ENCODE results near the gene PRPS1L1. TPM values are rescaled to one million over a fixed set of nuclear protein-coding genes. Genes with fewer than 3 reads are reported as not detected.

The PRPS1L1 gene
- total RNA-seq, 2 donors from 2014 or later, result not detected

DNA sequence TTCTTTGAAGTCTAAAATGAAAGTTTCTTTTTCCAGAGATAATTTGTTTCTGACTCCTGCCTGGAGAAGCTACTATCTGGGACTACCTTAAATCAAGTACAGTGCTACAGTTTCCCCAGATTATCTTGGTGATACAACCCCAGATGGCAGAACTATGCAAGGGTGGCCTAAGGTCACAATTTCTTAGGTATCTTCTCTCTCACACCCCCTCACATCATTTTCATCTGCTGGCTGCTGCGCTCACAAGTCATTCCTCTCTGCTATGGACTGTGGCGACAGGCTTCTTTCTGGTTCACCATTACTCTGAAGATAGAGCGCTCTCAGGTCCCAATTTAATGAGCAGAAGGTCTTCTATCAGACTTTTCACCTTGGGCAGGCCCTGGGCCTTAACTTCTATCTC, 9.1 kb upstream of the PRPS1L1 start:
- Histone ChIP-seq H3K36me3 (no peaks in the 10 kb centered on the region), H3K9me3 (no peaks in the 10 kb centered on the region), H3K27me3 (replicated peaks; ENCODE audit: insufficient read depth) (no peaks in the 10 kb centered on the region), H3K4me3 (no peak overlapping the region), H3K4me1 (ENCODE audit: control insufficient read depth in 1 of 2, low read depth in 2 of 2) (no peaks in the 10 kb centered on the region), H3K27ac (no peak overlapping the region)
- DNase-seq (ENCODE audit: low spot score) (no peak), ATAC-seq (ENCODE audit: insufficient number of reproducible peaks, low FRiP score, low read depth) (no peak)
- TF ChIP-seq, protein P1, sequence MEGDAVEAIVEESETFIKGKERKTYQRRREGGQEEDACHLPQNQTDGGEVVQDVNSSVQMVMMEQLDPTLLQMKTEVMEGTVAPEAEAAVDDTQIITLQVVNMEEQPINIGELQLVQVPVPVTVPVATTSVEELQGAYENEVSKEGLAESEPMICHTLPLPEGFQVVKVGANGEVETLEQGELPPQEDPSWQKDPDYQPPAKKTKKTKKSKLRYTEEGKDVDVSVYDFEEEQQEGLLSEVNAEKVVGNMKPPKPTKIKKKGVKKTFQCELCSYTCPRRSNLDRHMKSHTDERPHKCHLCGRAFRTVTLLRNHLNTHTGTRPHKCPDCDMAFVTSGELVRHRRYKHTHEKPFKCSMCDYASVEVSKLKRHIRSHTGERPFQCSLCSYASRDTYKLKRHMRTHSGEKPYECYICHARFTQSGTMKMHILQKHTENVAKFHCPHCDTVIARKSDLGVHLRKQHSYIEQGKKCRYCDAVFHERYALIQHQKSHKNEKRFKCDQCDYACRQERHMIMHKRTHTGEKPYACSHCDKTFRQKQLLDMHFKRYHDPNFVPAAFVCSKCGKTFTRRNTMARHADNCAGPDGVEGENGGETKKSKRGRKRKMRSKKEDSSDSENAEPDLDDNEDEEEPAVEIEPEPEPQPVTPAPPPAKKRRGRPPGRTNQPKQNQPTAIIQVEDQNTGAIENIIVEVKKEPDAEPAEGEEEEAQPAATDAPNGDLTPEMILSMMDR (IDR thresholded peaks at IDR 0.05), result no peak

DNA sequence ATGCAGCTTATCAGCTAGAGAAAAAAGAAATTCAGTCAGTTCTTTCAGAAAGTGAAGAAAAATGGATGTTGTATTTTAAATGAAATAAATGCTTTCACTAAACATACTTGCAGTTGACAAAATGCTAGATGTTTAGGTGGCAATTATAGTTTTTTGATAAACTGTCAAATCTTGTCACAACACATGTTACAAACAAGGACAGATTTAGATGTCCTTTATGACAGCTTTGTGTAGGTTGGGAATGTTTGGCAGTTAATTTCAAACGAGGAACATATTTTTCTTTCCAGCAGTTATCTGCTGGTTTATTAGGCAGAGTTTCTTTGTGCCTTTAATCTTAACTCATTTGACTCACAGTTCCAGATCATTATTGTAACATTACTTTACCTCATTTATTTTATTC, 3.1 kb upstream of the PRPS1L1 start:
- no peak for ATAC-seq (ENCODE audit: insufficient number of reproducible peaks, low FRiP score, low read depth)
- no peaks in the 10 kb centered on the region for H3K4me1 ChIP-seq (ENCODE audit: control insufficient read depth in 1 of 2, low read depth in 2 of 2)
- no peaks in the 10 kb centered on the region for H3K9me3 ChIP-seq
- H3K27me3 ChIP-seq (replicated peaks; ENCODE audit: insufficient read depth), result no peaks in the 10 kb centered on the region
- DNase-seq (ENCODE audit: low spot score), result no peak
- H3K4me3 ChIP-seq, result no peak overlapping the region
- TF ChIP-seq, protein P1 (IDR thresholded peaks at IDR 0.05), result no peak
- no peak overlapping the region for H3K27ac ChIP-seq
- H3K36me3 ChIP-seq, result no peaks in the 10 kb centered on the region

DNA sequence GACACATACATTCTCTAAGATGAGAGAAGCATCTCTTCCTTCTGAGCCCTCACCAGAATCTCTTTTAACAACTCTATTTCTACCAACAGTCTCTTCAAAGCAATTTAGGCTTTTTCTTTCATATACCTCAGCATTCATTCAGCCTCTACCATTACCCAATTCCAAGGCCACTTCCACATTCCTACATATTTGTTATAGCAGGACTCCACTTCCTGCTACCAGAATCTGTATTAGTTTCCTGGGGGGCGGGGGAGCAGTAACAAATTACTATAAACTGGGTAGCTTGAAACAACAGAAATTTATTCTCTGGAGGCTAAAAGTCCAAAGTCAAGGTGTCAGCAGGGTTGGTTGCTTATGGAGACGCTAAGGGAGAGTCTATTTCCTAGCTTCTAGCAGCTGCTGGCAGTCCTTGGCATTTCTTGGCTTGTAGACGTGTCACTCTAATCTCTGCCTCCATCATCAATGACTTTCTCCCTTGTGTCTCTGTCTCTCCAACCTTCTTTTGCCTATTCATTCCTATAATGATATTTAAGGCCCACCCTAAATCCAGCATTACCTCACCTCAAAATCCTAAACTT, 7.4 kb downstream of the PRPS1L1 start:
- H3K27ac ChIP-seq, result peak overlapping the region in 1 of 2 donors; percentile 7
- no peak overlapping the region for H3K4me3 ChIP-seq
- no peaks in the 10 kb centered on the region for H3K27me3 ChIP-seq (replicated peaks; ENCODE audit: insufficient read depth)
- no peaks in the 10 kb centered on the region for H3K9me3 ChIP-seq
- H3K36me3 ChIP-seq, result no peaks in the 10 kb centered on the region
- TF ChIP-seq, protein P1 (IDR thresholded peaks at IDR 0.05), result no peak
- DNase-seq (ENCODE audit: low spot score), result no peak
- H3K4me1 ChIP-seq (ENCODE audit: control insufficient read depth in 1 of 2, low read depth in 2 of 2), result peaks cover 0 to 4% of the 10 kb centered on the region in 2 donors
- no peak for ATAC-seq (ENCODE audit: insufficient number of reproducible peaks, low FRiP score, low read depth)

DNA sequence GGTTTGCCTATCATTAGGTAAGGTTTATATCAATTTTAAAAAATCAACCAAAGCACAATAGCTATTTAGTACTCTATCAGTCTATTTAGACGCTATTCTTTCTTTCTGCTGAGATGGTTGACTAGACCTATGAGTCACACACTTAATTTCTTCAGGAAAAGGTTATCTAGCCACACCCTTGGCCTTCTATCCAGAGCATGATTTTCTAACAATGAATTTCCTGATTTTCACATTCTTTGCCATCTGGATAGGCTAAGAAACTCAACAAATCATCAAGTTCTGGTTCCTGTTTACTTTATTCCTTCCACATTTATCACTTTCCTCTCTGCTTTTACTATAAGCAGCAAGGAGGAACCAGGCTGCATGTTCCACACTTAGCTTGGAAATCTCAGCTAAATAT, 8.1 kb downstream of the PRPS1L1 start:
- TF ChIP-seq, protein P1 (IDR thresholded peaks at IDR 0.05), result no peak
- no peaks in the 10 kb centered on the region for H3K9me3 ChIP-seq
- H3K27me3 ChIP-seq (replicated peaks; ENCODE audit: insufficient read depth), result no peaks in the 10 kb centered on the region
- H3K4me1 ChIP-seq (ENCODE audit: control insufficient read depth in 1 of 2, low read depth in 2 of 2), result peaks cover 0 to 4% of the 10 kb centered on the region in 2 donors
- no peaks in the 10 kb centered on the region for H3K36me3 ChIP-seq
- H3K27ac ChIP-seq, result peak overlapping the region in 1 of 2 donors; percentile 7
- DNase-seq (ENCODE audit: low spot score), result no peak
- ATAC-seq (ENCODE audit: insufficient number of reproducible peaks, low FRiP score, low read depth), result no peak
- H3K4me3 ChIP-seq, result no peak overlapping the region

DNA sequence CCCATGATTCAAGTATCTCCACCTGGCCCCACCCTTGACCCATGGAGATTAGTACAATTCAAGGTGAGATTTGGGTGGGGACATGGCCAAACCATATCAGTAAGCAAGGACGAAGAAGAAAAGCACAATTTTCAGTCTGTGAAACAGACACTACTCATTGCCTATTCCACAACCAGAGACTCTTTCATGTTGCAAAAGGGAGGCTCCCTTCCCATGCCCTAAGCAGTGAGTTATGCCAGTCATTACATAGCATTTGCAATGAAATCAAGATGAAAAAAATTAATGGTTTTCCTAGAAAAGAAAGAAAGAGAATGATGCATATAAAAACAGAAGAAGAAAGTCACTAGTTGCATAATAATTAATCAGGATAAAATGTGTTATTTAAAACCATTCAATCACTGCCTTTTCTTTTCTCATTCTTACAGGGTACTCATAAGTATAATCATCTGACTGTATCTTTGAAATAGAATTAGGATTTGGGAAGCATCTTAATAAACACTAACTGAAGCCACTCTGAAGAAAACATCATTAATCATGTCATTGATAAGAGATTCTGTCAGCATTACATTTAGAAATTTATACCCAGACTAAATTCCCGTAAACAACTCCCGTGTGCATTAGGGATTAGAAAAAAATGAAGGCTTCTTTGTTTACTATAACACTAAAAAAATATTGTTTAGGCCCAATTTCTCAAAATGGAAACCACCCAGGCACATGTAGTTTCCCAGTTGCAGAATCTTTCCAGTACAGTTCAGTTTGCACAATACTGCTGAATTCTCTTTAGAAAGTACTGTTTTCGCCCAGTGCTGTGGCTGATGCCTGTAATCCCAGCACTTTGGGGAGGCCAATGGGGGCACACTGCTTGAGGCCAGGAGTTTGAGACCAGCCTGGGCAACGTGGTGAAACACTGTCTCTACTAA, 9.1 kb downstream of the PRPS1L1 start:
- H3K4me1 ChIP-seq (ENCODE audit: control insufficient read depth in 1 of 2, low read depth in 2 of 2), result peaks cover 0 to 4% of the 10 kb centered on the region in 2 donors
- H3K27ac ChIP-seq, result no peak overlapping the region
- no peak overlapping the region for H3K4me3 ChIP-seq
- TF ChIP-seq, protein P1 (IDR thresholded peaks at IDR 0.05), result no peak
- no peak for ATAC-seq (ENCODE audit: insufficient number of reproducible peaks, low FRiP score, low read depth)
- DNase-seq (ENCODE audit: low spot score), result no peak
- no peaks in the 10 kb centered on the region for H3K36me3 ChIP-seq
- H3K9me3 ChIP-seq, result no peaks in the 10 kb centered on the region
- H3K27me3 ChIP-seq (replicated peaks; ENCODE audit: insufficient read depth), result no peaks in the 10 kb centered on the region
